ENCODE data around the gene SRPX. TPM values are rescaled to one million over a fixed set of nuclear protein-coding genes. Genes with fewer than 3 reads are reported as not detected.

The SRPX gene
- total RNA-seq, 4 donors from 2014 or later, result 40.7 to 95.3 (median 79.7) TPM

DNA sequence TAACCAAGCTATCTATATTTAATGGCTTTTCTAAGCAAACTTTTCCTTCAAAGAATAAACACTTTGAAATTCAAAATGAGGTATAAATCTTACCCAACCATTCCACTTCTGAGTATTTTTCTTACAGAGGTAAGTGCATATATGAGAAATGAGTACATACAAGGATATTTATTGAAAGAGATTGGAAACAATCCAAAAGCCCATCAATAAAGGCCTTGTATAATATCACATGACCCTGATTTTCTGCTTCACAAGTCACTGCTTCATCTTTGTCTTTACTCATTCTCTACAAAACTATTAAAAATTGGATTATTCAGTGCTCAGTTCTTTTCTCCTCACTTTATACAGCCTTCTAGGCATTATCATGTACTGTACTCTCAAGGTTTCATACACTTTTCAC lies 91.3 kb downstream of the SRPX start:
- no peak for DNase-seq (ENCODE audit: extremely low spot score)
- Histone ChIP-seq H3K27ac (replicated peaks in 1 of 4) (no peak overlapping the region), H3K4me1 (no peaks in the 10 kb centered on the region), H3K36me3 (no peaks in the 10 kb centered on the region), H3K27me3 (no peaks in the 10 kb centered on the region), H3K9me3 (no peaks in the 10 kb centered on the region), H3K4me3 (no peak overlapping the region)
- no peak for TF ChIP-seq EP300 (IDR thresholded peaks at IDR 0.05)
- no peak for TF ChIP-seq POLR2A (IDR thresholded peaks at IDR 0.05; ENCODE audit: low read depth)
- TF ChIP-seq, protein P1, sequence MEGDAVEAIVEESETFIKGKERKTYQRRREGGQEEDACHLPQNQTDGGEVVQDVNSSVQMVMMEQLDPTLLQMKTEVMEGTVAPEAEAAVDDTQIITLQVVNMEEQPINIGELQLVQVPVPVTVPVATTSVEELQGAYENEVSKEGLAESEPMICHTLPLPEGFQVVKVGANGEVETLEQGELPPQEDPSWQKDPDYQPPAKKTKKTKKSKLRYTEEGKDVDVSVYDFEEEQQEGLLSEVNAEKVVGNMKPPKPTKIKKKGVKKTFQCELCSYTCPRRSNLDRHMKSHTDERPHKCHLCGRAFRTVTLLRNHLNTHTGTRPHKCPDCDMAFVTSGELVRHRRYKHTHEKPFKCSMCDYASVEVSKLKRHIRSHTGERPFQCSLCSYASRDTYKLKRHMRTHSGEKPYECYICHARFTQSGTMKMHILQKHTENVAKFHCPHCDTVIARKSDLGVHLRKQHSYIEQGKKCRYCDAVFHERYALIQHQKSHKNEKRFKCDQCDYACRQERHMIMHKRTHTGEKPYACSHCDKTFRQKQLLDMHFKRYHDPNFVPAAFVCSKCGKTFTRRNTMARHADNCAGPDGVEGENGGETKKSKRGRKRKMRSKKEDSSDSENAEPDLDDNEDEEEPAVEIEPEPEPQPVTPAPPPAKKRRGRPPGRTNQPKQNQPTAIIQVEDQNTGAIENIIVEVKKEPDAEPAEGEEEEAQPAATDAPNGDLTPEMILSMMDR (IDR thresholded peaks at IDR 0.05), result no peak
- no peak for TF ChIP-seq POLR2AphosphoS5 (IDR thresholded peaks at IDR 0.05)
- intact Hi-C loops (cut with DNase I), result no loop called here

DNA sequence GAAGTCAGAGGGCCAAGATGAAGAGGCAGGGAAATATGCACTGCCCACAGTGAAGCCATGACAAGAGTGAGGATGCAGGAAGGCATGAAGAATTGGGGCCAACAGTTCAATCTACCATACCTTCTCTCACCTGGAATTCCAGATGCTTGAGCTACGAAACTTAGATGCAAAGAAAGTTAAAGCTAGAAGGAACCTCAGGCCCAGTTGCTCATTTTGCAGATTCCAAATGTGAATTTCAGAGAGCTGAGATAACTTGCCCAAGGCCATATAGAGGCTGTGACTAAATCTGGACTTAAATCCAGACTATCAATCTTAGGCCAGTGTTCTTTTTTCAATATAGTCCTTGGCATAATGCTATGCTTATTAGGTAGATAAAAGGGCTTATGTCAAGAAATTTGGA lies 92.7 kb downstream of the SRPX start:
- DNase-seq (ENCODE audit: extremely low spot score), result no peak
- no peaks in the 10 kb centered on the region for H3K27me3 ChIP-seq
- no peak overlapping the region for H3K4me3 ChIP-seq
- H3K27ac ChIP-seq (replicated peaks in 1 of 4), result no peak overlapping the region
- no peaks in the 10 kb centered on the region for H3K9me3 ChIP-seq
- WGBS, result 82% methylated on average over 1 of the region's 1 CpG
- no peaks in the 10 kb centered on the region for H3K4me1 ChIP-seq
- intact Hi-C loops (cut with DNase I), result no loop called here
- no peaks in the 10 kb centered on the region for H3K36me3 ChIP-seq
- TF ChIP-seq POLR2A (IDR thresholded peaks at IDR 0.05; ENCODE audit: low read depth), result no peak

DNA sequence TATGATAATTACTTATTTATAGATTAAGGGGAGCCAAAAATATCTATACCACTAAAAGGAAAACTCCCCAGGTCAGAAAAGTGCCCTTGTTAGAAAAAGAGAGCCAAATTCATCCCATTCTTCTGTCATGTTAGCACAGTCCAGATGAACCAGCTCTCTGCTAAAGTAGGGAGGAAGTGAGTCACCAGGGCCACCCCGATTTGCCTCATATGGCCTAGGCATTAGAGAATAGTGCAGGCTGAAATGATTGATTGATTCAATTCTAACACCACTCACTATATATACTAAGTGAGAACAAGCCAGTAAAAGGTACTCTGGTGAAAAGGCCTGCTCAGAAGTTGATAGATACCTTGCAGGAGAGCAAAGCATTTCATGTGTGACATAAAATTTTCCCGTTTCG lies 94.5 kb downstream of the SRPX start:
- H3K4me3 ChIP-seq, result no peak overlapping the region
- no peaks in the 10 kb centered on the region for H3K27me3 ChIP-seq
- no peaks in the 10 kb centered on the region for H3K9me3 ChIP-seq
- intact Hi-C loops (cut with DNase I), result no loop called here
- H3K4me1 ChIP-seq, result no peaks in the 10 kb centered on the region
- H3K36me3 ChIP-seq, result no peaks in the 10 kb centered on the region
- 75% methylated on average over 3 of the region's 3 CpGs for WGBS
- no peak overlapping the region for H3K27ac ChIP-seq (replicated peaks in 1 of 4)
- TF ChIP-seq EP300 (IDR thresholded peaks at IDR 0.05) (no peak), POLR2A (IDR thresholded peaks at IDR 0.05; ENCODE audit: low read depth) (no peak), POLR2AphosphoS5 (IDR thresholded peaks at IDR 0.05) (no peak)
- no peak for DNase-seq (ENCODE audit: extremely low spot score)

DNA sequence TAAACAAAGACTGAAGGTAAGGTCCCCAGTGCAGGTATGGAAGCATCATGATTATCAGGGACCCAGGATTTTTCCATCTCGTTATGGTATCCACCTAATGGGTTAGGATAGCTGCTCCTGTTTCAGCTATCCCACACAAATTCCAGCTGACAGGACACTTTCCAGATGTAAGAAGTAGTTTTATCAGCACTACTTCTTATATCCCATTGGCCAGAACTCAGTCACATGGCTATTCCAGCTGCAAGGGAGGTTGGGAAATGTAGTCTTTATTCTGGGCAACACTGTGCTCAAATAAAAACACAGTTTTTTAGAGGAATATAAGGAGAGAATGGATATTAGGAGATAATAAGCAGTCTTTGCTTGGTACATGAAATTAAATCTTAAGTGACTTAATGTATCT lies 96.7 kb downstream of the SRPX start:
- Histone ChIP-seq H3K4me3 (no peak overlapping the region), H3K9me3 (no peaks in the 10 kb centered on the region), H3K27me3 (no peaks in the 10 kb centered on the region), H3K36me3 (no peaks in the 10 kb centered on the region), H3K27ac (replicated peaks in 1 of 4) (no peak overlapping the region), H3K4me1 (no peaks in the 10 kb centered on the region)
- WGBS, result 67% methylated on average over 1 of the region's 1 CpG
- TF ChIP-seq EP300 (IDR thresholded peaks at IDR 0.05) (no peak), POLR2A (IDR thresholded peaks at IDR 0.05; ENCODE audit: low read depth) (no peak)
- intact Hi-C loops (cut with DNase I), result no loop called here
- no peak for DNase-seq (ENCODE audit: extremely low spot score)

DNA sequence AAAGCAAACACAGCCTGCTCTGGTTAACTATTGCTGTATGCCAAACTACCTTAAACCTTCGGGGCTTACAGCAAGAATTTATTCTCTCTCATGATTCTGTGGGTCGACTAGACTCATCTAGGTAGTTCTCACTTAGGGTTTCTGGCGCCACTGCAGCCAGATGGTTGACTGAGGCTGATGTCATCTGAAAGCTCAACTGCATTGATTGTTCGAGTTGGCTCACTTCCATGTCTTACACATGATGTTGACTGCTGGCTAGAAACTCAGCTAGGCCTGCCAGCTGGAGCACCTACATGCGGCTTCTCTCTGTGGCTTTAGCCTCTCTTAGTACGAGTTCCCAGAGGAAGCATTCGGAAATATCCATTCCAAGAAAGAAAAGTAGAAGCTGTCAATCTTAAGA lies 103.2 kb downstream of the SRPX start:
- TF ChIP-seq, protein P1 (IDR thresholded peaks at IDR 0.05), result no peak
- TF ChIP-seq POLR2AphosphoS5 (IDR thresholded peaks at IDR 0.05) (no peak), EP300 (IDR thresholded peaks at IDR 0.05) (no peak), POLR2A (IDR thresholded peaks at IDR 0.05; ENCODE audit: low read depth) (no peak)
- no peak for DNase-seq (ENCODE audit: extremely low spot score)
- no peak overlapping the region for H3K27ac ChIP-seq (replicated peaks in 1 of 4)
- H3K36me3 ChIP-seq, result no peaks in the 10 kb centered on the region
- 64% methylated on average over 5 of the region's 7 CpGs for WGBS
- no peaks in the 10 kb centered on the region for H3K9me3 ChIP-seq
- H3K4me1 ChIP-seq, result no peaks in the 10 kb centered on the region
- no peaks in the 10 kb centered on the region for H3K27me3 ChIP-seq
- no peak overlapping the region for H3K4me3 ChIP-seq
- intact Hi-C loops (cut with DNase I), result no loop called here

DNA sequence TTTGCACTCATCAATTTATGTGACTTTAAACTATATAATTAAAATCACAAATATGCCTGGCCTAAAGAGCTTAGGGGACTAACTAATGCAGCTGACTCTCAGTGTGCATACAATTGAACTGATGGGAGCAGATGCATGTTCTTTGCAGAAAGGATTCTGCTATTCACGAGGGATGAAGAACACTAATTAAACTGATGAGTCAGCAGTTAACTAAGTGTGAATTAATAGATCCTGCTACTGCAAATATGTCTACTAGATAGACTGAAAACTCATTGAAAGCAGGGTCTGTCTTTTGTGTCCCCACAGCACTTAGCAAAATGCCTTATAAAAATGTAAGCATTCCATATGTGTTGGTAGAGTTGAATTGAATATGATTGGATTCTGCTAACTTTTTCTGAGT lies 104.0 kb downstream of the SRPX start:
- TF ChIP-seq POLR2AphosphoS5 (IDR thresholded peaks at IDR 0.05) (no peak), POLR2A (IDR thresholded peaks at IDR 0.05; ENCODE audit: low read depth) (no peak), EP300 (IDR thresholded peaks at IDR 0.05) (no peak)
- TF ChIP-seq, protein P1 (IDR thresholded peaks at IDR 0.05), result no peak
- Histone ChIP-seq H3K4me1 (no peaks in the 10 kb centered on the region), H3K4me3 (no peak overlapping the region), H3K36me3 (no peaks in the 10 kb centered on the region), H3K27me3 (no peaks in the 10 kb centered on the region), H3K9me3 (no peaks in the 10 kb centered on the region), H3K27ac (replicated peaks in 1 of 4) (no peak overlapping the region)
- intact Hi-C loops (cut with DNase I), result no loop called here
- 64% methylated on average over 1 of the region's 1 CpG for WGBS
- no peak for DNase-seq (ENCODE audit: extremely low spot score)

All from esophagus muscularis mucosa (tissue), 4 donors.